Mucosa of descending colon (tissue), 3 donors: ENCODE measurements around the gene PALD1. TPM values are rescaled to one million over a fixed set of nuclear protein-coding genes. Genes with fewer than 3 reads are reported as not detected.
A peak's percentile ranks its signal among the peaks of the same experiment; 100 is the strongest.

ENCODE experiments used
- ATAC-seq: fragments of 200-7000 bp; cut with Tn5 transposase; one replicate; pipeline ENCODE4 v1.9.1; 2020; ENCODE audit warnings: mild to moderate bottlenecking, moderate library complexity
- DNase-seq, 3 donors: peaks; one replicate each; pipeline ENCODE4 v3.0.0-alpha.2; 2020
- H3K36me3 ChIP-seq: fragments of 200-600 bp; one replicate; pipeline ENCODE4 v1.8.0; 2021; ENCODE audit warnings: low read depth, mild to moderate bottlenecking
- H3K4me1 ChIP-seq: fragments of 200-600 bp; one replicate; pipeline ENCODE4 v1.8.0; 2021; ENCODE audit warnings: low read depth, mild to moderate bottlenecking
- H3K4me3 ChIP-seq: fragments of 200-600 bp; one replicate; pipeline ENCODE4 v1.8.0; 2021; ENCODE audit warnings: mild to moderate bottlenecking
- H3K9me3 ChIP-seq: fragments of 200-600 bp; one replicate; pipeline ENCODE4 v1.8.0; 2021; ENCODE audit warnings: mild to moderate bottlenecking
- intact Hi-C, 2 donors: fragments of 100-400 bp; cut with DNase I in 1 of 2; cut with micrococcal nuclease in 1 of 2; formaldehyde crosslinking; loops; one replicate each; pipeline versions ENCODE4 v1.11.0 to v1.11.1; 2022; cut with DNase I, micrococcal nuclease
- total RNA-seq, 3 donors: library from RNA; stranded (reverse); fragmentation: NEBNext Ultra II Directional in 2 of 3; extraction: Animal tissue kit (Norgen Biotek cat#: 25700) in 2 of 3; gene quantifications; one replicate each; pipeline versions ENCODE4 v1.2.1 to v1.2.4, GENCODE V29; 2021 to 2023
- TF ChIP-seq, protein P1 (sequence below): fragments of 200-600 bp; IDR thresholded peaks from one replicate; pipeline ENCODE4 v1.8.0; 2022; ENCODE audit warnings: antibody characterized with exemption, mild to moderate bottlenecking
- donor health status: DM: no; HTN: no; CAD: no; lungs with moderate emphysema.
- donor health status: DM: no; HTN: no; CAD: no.
- donor health status: DM: no; HTN: yes; CAD: no.

Gene PALD1
- total RNA-seq, 3 donors from 2014 or later = 1.9 to 15.9 (median 3.2) TPM

DNA sequence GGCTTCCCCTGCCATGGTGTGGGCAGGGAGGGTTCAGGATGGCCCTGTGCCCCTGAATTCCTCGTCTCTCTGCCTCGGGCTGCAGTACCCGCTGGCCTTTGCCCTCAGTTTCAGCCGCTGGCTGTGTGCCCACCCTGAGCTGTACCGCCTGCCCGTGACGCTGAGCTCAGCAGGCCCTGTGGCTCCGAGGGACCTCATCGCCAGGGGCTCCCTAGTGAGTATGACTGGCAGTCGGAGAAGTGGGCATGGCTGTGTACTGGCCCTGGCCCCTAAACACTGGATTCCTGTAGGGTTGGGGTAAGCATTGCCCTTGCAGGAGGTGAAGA is 59.6 kb downstream of the PALD1 start:
- H3K4me3 ChIP-seq = no peak overlapping the region
- TF ChIP-seq, protein P1, sequence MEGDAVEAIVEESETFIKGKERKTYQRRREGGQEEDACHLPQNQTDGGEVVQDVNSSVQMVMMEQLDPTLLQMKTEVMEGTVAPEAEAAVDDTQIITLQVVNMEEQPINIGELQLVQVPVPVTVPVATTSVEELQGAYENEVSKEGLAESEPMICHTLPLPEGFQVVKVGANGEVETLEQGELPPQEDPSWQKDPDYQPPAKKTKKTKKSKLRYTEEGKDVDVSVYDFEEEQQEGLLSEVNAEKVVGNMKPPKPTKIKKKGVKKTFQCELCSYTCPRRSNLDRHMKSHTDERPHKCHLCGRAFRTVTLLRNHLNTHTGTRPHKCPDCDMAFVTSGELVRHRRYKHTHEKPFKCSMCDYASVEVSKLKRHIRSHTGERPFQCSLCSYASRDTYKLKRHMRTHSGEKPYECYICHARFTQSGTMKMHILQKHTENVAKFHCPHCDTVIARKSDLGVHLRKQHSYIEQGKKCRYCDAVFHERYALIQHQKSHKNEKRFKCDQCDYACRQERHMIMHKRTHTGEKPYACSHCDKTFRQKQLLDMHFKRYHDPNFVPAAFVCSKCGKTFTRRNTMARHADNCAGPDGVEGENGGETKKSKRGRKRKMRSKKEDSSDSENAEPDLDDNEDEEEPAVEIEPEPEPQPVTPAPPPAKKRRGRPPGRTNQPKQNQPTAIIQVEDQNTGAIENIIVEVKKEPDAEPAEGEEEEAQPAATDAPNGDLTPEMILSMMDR = no peak
- H3K36me3 ChIP-seq = no peaks in the 10 kb centered on the region
- ATAC-seq (peak; percentile 6), DNase-seq (no peak)
- H3K9me3 ChIP-seq = no peaks in the 10 kb centered on the region
- H3K4me1 ChIP-seq = no peaks in the 10 kb centered on the region
- intact Hi-C loops = loop anchor here (5.0 to 10.0 kb wide), 2 partner anchors 73 to 76 kb away; no protein-coding TSS in a partner anchor

DNA sequence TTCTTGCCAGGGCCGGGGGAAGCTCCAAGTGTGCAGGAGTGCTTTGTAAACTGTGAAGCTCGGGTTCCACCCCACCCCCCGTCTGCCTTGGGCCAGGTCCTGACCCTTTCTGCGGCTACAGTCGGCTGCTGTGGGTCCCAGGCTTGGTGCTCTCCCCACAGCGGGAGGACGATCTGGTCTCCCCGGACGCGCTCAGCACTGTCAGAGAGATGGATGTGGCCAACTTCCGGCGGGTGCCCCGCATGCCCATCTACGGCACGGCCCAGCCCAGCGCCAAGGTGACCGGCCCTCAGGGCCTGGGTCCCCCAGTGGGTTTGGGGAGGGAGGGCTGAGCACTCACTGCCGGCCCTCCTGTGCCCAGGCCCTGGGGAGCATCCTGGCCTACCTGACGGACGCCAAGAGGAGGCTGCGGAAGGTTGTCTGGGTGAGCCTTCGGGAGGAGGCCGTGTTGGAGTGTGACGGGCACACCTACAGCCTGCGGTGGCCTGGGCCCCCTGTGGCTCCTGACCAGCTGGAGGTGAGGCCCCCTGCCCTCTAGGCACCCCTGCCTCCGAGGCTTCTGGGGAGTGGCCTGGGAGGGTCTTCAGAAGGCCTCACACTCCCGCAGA is 60.3 kb downstream of the PALD1 start:
- no peaks in the 10 kb centered on the region for H3K9me3 ChIP-seq
- intact Hi-C loops = loop anchor here (5.0 to 10.0 kb wide), 2 partner anchors 74 to 77 kb away; no protein-coding TSS in a partner anchor
- H3K4me3 ChIP-seq = no peak overlapping the region

DNA sequence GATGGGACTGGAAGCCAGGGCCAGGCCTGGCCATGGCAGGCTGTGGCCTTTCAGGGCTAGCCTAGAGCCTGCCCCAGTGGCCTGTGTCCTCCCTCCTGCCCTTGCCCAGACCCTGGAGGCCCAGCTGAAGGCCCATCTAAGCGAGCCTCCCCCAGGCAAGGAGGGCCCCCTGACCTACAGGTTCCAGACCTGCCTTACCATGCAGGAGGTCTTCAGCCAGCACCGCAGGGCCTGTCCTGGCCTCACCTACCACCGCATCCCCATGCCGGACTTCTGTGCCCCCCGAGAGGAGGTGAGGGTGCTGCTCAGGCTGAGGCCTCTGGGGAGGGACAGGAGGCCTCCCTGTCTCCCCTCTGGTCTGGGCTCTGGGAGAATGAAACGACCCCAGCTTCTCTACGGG is 60.9 kb downstream of the PALD1 start:
- no peaks in the 10 kb centered on the region for H3K36me3 ChIP-seq
- TF ChIP-seq, protein P1 = no peak
- intact Hi-C loops = loop anchor here (5.0 to 10.0 kb wide), 2 partner anchors 75 to 77 kb away; no protein-coding TSS in a partner anchor
- ATAC-seq (no peak), DNase-seq (no peak)
- no peaks in the 10 kb centered on the region for H3K9me3 ChIP-seq
- H3K4me1 ChIP-seq = no peaks in the 10 kb centered on the region
- H3K4me3 ChIP-seq = no peak overlapping the region

More for the DNA sequence above, 60.3 kb downstream of the PALD1 start:
- no peak for DNase-seq
- Histone ChIP-seq H3K4me1 (no peaks in the 10 kb centered on the region), H3K36me3 (no peaks in the 10 kb centered on the region)
- TF ChIP-seq, protein P1 = no peak
- ATAC-seq = no peak

DNA sequence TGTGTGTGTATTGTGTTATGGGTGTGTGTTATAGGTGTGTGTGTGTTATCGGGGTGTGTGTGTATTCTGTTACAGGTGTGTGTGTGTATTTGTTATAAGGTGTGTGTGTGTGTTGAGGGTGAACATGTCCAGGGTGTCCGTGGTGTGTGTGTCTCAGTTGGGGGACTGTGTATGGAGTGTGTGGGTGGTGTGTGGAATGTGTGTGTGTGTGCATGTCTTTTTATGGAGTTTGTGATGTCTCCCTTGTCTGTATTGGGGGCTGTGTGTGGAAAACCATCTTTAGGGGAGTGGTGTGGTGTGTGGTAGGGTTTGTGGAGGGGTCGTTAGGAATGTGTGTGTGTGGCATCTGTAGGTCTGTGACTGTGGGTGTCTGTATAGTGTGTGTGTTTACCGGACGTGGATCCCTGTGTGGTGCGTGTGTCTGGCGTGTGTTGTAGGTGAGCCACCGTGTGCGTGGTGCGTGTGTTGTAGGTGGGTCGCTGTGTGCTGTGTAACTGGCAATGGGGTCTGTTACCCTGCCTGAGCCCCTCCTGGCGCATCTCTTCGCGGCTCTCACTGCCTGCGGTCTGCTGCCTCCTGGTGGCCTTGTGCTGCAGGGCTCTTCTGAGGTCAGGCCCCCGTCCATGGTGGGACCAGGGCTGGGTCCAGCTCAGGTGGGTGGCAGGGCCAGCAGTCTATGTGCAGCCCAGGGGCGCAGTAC is 61.7 kb downstream of the PALD1 start:
- ATAC-seq (peak; percentile 27), DNase-seq (peak in 2 of 3 donors; percentile 45 to 47)
- intact Hi-C loops = no loop called here

DNA sequence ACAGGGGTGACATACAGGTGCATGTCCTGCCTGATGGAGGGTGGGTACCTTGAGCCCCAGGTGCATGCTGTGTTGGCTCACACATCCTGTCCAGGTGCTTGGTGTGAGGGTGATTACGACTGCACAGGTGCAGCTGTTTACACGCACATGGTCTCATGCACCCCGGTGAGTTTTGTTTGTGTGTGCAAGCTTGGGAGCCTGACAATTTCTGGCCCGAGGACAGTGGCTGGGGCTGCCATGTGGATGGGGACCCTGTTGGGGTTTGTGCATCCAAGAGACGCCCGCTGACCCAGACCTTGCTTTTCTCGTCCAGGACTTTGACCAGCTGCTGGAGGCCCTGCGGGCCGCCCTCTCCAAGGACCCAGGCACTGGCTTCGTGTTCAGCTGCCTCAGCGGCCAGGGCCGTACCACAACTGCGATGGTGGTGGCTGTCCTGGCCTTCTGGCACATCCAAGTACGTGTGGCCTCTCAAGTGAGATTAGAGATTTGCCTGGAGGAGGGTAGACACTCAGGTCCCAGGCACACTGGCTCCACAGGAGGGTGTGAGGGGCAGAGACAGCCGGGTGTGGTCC is 62.3 kb downstream of the PALD1 start:
- H3K4me1 ChIP-seq = no peaks in the 10 kb centered on the region
- intact Hi-C loops = no loop called here
- ATAC-seq (no peak), DNase-seq (no peak)
- TF ChIP-seq, protein P1 = no peak
- no peaks in the 10 kb centered on the region for H3K9me3 ChIP-seq
- no peaks in the 10 kb centered on the region for H3K36me3 ChIP-seq
- no peak overlapping the region for H3K4me3 ChIP-seq

More for the DNA sequence above, 61.7 kb downstream of the PALD1 start:
- Histone ChIP-seq H3K4me1 (no peaks in the 10 kb centered on the region), H3K4me3 (no peak overlapping the region), H3K9me3 (no peaks in the 10 kb centered on the region), H3K36me3 (no peaks in the 10 kb centered on the region)
- TF ChIP-seq, protein P1 = peak; percentile 47
